HG02798 (cell line): ENCODE data around the gene CCDC148.
"Not testable (repeated sequence)": the region's sequence is repeated elsewhere in the genome, so short reads cannot be mapped to it uniquely, and the experiment has no call there.

Experiments
- ATAC-seq: cut with Tn5 transposase; IDR thresholded peaks from one replicate; pipeline ENCODE4 v1.9.1; 2021; ENCODE audit warnings: mild to moderate bottlenecking; ENCODE audit not compliant: unreplicated experiment, poor library complexity

CCDC148 gene

DNA sequence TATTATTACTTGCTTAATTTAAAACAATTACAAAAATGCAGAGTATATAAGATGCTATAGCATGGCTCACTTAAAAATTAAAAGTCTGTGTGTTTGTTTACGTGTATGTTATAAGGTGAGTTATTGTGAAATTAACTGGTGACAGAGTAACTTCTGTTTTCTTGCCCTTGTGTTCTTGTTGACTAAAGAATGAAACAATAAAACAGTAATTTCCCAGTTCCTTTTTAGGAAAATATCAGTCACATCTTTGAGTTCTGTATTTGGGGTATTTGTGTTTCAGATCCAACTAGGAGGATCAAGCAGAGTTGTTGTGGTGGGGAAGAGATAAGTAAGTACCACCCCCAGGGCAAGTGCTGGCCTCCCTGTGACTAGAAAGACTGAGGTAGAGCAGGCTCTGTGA lies 143.6 kb downstream of the CCDC148 start:
- no peak for ATAC-seq

DNA sequence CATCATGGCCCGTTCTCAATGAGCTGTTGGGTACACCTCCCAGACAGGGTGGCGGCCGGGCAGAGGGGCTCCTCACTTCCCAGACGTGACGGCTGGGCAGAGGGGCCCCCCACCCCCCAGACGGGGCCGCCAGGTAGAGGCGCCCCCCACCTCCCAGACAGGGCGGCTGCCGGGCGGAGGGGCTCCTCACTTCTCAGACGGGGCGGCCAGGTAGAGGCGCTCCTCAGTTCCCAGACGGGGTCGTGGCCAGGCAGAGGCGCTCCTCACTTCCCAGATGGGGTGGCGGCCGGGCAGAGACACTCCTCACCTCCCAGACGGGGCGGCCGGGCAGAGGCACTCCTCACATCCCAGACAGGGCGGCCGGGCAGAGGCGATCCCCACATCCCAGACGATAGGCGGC lies 146.1 kb downstream of the CCDC148 start:
- ATAC-seq = not testable (repeated sequence)

DNA sequence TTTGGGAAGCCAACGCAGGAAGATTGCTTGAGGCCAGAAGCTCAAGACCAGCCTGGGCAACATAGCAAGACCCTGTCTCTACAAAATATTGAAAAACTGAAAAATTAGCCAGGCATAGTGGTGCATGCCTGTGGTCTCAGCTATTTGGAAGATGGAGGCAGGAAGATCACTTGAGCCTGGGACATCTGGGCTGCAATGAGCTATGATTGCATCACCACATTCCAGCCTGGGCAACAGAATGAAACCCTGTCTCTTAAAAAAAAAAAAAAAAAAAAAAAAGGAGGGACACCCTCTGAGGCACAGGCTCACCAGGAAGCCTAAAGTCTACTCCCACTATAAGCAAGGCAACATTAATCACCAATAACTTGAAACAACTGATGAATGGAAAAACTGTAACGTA lies 151.1 kb downstream of the CCDC148 start:
- no peak for ATAC-seq

DNA sequence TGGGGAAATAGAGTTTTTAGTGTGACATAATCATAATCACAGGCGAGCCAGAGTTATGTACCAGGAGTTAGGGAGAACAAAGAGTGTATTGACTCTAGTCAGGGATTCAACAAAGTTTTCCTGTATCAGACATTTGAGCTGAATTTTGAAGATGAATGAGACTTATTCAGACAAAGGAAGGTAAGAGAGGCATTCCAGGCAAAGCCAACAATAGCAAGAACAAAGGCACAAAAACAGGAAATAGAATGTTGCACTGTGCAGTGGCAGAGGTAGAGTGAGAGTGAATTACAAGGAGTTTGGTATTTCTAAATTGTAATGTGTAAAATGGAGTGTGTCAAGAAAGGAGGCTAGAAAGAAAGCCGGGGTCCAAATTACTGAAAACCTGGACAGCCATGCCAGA lies 156.2 kb downstream of the CCDC148 start:
- no peak for ATAC-seq

DNA sequence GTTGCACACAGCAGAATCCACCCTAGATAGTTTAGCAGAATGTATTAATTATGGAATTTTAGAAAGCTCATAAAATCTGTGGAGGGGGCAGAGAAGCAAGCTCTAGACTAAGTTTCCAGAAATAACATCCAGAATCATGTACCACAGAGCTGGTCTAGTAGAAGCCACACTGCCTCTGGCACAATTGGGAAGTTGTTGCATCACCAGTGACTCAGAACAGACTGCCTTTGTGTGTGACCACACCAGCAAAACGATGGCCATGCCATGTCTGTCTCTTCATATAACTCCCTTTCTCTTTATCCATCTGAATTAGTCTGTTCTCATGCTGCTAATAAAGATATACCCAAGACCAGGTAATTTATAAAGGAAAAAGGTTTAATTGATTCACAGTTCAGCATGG lies 158.9 kb downstream of the CCDC148 start:
- ATAC-seq = no peak

DNA sequence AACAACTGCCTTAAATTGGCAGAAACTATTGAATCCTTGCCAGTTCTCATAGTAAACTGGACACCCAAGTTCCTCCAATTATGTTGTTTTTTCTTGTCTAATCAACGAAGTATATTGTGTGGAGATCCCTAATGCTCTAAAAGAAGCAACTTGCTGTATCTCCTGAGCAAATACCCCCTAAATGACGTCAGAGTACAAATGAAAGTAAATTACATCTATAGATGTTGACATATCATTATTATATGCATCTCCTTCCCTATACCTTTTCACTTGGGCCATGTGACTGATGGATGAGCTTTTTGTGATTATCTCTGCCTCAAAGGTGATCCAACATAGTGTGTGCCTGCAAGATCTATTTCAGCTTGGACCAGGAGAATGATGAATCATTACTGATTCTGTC lies 159.4 kb downstream of the CCDC148 start:
- ATAC-seq = no peak

DNA sequence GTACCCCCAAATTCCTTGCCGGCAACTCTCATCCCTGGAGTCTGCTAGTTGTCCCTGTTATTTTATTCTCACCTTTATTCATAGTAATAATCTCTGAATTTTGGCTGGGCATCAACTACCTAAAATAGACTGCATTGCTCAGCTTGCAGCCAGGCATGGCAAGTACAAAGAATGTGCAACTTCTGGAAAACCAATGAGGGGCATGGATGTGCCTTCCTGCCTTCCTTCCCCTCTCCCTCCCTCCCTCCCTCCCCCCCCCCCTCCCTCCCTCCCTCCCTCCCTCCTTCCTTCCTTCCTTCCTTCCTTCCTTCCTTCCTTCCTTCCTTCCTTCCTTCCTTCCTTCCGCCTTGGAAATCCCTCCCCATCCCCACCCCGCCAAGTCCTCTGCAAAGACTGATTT lies 162.8 kb downstream of the CCDC148 start:
- ATAC-seq = no peak

DNA sequence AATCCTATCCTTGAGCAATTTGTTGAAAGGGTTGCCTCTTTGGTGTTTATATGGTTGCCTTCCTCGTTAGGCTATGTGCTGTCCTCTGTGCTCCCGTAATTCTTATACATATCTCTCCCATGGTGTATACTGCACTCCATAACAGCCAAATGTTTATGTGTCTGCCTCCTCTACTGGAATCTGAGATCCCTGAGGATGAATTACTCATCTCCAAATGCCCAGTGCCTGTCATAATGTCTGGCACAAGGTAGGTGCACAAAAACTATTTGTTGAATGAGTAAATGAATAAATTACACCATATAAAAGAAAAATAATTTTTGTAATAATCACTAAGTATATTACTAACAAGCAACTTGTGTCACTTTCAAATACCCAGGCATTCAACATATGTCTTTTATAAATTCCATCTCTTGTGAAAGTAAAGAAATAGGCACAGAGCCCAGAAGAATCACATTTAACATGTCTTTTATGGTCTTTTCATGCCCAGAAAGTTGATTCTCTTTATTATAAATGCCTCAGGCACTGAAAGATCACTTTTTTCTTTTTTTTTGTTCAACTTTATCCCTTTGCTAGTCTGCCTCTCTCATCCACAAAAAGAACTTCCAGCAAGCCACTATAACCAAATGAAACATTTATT lies 164.9 kb downstream of the CCDC148 start:
- no peak for ATAC-seq

DNA sequence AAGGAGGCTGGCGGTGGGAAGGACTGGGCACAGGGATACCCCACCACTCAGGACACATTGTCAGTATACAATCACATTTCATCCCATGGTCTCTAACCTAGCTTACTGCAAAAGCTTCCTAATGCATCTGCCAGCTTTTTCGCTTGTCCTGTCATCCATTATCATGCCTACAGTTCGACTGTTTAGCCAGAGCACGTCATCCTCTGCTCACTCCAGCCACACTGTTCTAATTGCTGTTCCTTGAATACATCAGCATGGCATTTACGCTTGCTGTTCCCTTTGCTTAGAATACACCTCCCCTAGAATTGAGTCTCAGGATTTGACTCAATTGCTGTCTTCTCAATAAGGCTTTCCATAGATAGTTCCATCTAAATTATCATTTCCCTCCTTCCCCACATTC lies 166.3 kb downstream of the CCDC148 start:
- no peak for ATAC-seq

DNA sequence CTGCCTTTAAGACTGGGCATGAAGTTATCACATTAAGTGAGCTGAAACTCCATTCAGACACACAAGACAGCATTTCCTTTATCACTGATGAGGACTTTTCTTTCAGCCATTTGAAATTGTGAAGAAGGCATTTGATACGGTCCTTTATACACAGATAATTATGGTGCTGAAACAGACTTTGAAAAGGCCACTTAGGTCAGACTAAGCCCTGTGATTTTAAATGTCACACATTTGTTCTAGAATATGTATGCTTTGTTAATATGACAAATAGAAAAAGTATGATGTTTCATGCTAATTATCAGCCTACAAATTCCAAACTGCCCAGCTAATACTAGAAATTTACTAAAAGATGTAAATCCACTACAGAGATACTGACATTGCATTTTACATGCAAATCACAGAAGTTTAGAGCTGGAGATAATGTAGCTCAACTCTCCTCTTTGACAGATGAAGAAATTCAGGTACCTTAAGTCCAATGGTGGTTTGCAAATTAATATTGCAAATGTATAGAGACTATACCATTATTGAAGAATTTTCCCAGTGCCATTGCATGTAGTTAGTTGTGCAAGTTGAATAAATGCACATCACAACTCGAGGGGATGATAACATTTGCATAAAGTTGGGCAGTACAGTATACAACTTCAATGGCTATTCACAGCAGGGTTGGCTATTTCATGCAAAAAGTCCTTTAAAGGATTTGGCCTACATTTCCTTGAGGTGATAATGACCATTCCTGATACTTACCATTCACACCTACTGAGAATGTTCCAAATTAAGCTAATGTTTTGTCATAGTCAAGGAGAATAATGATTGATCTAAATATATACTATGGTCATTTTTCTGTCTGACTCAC lies 179.7 kb downstream of the CCDC148 start:
- ATAC-seq = no peak

DNA sequence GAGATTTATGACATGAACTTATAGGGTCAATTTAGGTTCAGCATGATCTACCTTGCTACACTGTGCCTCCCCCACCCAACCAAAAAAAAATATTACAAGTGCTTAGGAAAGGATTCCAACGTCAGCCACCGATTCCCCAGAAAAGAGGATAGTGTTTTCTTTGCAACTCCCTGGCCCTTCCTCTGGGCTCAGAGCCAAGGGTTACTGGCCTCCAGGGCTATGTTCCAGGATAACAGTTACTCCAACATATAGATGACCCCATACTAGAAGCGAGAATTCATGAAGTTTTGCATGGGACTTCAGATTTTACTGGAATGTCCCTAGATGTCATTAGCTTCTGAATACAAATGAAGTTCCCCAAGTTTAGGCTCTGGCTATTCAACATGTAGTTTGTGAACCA lies 182.8 kb downstream of the CCDC148 start:
- ATAC-seq = no peak

DNA sequence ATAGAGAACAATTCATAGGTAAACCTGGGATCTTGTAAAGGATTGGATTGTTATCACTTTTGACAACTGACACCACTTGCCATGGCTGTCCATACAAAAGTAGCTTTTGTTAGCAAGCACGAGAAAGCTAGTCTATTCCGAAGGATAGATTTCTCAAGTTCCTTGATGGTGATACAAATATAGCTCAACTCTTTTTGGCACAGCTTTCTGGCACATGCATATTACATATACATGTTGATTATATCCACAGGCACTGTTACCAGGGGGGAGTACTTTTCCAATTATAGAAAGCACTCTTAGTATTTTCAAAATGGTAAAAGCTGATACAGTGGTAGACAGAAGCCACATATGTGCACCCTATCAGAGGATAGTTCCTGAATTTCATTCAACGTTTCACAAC lies 186.0 kb downstream of the CCDC148 start:
- ATAC-seq = no peak

DNA sequence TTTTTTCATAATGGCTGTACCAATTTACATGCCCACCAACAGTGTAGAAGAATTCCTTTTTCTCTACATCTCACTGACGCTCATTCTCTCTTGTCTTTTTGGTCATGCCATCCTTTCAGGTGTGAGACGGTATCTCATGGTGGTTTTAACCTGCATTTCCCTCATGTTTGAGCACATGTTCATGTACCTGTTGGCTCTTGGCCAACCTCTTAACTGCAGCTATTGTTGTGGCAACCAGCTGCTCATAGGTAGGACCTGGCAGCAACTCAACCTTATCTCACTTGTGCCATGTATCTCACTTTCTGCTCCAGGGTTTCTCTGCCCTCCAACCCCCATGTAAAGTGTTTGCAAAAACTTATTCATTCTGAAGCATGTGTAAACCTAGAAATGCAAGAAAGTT lies 187.4 kb downstream of the CCDC148 start:
- ATAC-seq = no peak

DNA sequence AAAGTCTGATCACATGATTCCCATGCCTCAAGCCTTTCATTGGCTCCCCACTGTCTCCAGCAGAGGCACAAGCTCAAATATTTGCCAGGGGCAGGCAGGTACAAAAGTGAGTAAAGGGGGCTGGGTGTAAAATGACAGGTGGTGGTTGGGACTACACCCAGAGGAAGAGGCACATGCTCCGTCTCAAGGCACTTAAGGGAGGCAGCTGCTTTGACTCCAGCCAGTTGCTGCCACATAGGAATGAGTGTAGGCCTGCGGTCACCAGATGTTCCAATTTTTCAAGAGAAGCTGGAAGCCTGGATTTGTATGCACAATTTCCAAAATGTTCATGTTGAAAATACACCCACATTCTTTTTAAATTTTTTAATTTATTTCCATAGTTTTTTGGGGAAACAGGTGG lies 190.4 kb downstream of the CCDC148 start:
- no peak for ATAC-seq

DNA sequence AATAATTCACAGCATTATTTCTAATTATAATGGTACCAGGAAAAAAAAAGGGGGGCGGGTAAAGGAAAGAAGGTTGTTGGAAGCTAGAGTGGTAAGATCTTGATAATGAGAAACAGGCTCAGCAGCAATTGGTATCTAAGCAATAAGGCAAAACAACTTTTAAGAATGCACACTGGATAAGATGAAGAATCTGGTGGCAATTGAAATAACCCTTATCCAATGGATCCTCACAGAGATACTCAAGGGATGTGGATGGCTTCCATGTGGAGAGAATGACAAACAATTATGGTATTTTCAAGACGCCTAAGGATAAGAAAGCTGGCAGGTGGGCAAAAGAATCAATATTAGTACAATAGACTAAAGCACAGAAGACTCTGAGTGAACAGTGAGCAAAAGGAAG lies 201.3 kb downstream of the CCDC148 start:
- no peak for ATAC-seq

DNA sequence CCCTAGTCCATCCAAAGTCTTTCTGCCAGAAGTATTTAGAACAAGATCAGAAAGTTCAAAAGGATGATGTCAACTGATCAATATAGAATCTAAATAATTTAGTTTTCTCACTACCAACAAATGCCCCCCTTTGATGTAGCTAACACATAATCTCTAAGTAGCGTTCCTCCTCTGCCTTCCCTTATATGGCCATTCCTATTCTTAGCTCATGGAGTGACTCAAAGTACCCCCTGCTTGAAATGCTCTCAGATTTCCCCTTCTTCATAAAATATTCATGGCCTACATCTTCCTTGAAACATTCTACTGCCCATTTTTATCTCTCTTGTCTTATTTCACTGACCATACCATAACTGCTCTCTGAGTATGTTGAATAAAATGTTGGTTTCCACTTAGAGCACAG lies 203.4 kb downstream of the CCDC148 start:
- no peak for ATAC-seq

DNA sequence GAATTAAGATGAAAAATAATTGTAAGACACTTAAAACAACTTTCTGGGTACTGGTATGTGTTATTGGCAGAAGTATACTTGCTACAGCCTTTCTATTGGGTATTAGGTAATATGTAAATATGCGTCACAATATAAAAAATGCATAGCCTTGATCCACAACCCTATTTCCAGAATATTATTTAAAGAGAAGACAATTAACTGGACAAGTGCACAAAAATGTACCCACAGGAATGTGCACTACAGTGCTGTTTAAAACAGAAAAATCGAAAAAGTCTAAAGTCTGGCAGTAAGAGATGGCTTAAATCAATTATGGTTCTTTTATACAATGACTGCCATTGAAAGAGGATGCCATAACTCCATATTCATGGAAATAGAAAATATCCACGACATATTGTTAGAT lies 205.2 kb downstream of the CCDC148 start:
- no peak for ATAC-seq

DNA sequence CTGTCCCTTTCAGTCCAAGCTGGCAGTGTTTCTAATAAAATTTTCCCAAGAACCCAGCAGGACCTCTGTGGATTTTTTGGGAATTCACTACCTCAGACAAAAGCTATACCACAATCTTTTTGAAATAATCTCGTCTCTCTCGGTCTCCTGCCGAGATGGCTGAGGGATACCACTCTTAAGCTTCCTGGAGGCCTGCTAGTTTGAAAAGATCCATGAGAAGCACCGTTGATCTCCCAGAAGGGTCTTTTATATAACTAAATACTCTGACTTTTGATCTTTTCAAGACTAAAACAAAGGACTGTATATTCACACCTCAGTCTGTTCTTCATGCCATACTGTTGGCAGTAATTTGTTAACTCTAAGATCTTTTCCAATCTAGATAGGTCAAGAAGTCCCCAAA lies 213.2 kb downstream of the CCDC148 start:
- no peak for ATAC-seq

DNA sequence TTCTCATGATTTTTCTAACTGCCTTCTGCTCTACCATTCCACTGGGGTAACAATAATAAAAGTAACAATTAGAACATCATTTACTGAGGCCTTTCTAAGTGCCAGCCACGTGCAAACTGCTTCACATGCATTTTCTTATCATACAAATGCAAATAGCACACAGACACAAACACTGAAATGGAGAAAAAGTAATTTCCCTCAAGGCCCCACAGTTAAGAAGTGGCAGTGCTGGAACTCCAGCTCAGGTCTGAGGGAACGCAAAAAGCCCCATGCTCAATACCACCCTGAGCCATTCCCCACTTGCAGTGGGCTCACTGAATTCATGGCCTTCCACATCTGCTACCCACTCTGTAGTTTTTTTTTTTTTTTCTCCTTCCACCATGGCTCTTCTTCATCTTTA lies 214.3 kb downstream of the CCDC148 start:
- ATAC-seq = no peak

DNA sequence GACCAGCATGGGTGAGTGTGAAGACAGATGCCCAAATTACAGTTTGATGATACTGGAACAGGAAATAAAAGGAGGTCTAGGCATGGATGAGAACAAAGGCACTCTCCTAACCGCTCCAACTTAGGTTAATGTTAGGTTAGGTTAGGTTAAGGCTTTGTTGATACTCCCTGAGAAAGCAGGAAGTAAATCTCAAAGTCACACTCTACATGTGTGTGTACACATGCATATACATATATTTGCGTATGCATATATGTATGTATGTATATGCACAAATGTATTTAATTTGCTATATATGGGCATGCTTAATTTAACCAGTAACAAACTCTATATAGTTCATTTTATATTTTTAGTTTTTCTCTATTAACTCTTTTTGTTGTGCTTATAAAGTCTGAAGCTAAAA lies 215.6 kb downstream of the CCDC148 start:
- no peak for ATAC-seq

DNA sequence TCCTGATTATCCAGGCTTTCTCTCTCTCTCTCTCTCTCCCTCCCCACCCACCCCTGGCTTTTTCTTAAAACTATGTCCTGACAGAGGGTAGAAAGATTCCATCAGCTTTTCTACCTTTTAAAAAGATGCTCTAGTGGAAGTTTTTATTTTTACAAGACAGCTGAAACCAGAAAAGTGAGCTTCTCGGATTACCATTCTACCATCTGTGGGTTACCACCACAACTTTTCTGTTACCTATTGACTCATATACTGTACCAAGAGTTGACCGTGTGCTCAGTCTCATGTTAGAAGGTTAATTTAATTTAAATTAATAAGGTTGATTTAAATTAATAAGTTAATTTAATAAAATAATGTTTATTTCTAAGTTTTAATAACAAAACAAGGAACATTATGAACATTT lies 217.3 kb downstream of the CCDC148 start:
- no peak for ATAC-seq

DNA sequence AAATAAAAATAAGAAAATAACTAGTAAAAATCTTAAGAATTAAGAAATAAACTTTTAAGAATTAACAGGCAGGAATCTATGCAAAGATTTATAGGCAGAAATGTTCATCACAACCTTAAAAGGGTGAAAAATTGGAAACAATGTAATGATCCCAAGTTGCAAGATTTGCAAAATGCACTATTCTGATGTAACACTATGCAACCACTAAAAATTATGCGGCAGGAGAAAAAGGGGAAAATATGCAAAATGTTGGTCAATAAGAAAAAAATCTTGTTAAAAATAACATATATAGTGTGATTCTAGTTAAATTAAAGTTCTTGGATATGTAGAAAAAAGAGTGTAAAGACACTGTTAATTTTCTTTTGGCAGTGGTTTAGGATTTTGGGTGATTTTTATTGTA lies 222.1 kb downstream of the CCDC148 start:
- no peak for ATAC-seq
